HG03378 (cell line): ENCODE measurements around the gene CSNK1G1.
A peak's percentile ranks its signal among the peaks of the same experiment; 100 is the strongest.

Source experiments
- ATAC-seq: cut with Tn5 transposase; IDR thresholded peaks from one replicate; pipeline ENCODE4 v1.9.1; 2021; ENCODE audit warnings: mild to moderate bottlenecking, moderate library complexity; ENCODE audit not compliant: unreplicated experiment

The CSNK1G1 gene

DNA sequence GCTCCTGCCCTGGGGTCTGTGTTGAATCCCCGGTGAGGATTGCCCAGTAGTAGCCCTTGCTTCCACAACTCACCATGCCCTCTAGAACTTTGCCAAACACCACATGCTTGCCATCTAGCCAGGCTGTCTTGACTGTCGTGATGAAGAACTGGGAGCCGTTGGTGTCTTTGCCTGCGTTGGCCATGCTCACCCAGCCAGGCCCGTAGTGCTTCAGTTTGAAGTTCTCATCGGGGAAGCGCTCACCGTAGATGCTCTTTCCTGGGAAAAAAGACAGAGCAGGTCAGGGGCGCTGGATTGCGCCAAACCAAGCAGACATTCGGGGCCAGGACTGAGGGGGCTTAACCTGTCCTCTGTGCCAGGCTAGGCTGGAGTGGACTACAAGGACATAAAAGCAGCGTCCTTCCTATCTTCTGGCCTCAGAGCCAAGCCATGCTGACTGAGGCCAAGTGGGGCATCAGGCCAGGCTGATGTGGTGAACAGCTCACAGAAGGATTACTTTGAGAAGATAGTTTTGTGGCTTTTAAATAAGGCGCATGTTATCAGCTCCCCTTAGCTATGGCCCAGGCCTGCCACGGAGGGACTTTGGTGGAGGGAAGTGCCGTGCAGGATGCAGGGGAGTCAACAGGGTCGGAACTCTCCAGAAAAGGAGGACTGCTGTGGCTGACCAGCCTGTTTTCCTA is 199.2 kb downstream of the CSNK1G1 start:
- ATAC-seq, result no peak

- ATAC-seq, result no peak
These were observed 199.9 kb downstream of the CSNK1G1 start for GRCh38 chr15:64155802-64156651.

- ATAC-seq, result peak; percentile 50
These were observed 202.2 kb downstream of the CSNK1G1 start for GRCh38 chr15:64153480-64154367.

DNA sequence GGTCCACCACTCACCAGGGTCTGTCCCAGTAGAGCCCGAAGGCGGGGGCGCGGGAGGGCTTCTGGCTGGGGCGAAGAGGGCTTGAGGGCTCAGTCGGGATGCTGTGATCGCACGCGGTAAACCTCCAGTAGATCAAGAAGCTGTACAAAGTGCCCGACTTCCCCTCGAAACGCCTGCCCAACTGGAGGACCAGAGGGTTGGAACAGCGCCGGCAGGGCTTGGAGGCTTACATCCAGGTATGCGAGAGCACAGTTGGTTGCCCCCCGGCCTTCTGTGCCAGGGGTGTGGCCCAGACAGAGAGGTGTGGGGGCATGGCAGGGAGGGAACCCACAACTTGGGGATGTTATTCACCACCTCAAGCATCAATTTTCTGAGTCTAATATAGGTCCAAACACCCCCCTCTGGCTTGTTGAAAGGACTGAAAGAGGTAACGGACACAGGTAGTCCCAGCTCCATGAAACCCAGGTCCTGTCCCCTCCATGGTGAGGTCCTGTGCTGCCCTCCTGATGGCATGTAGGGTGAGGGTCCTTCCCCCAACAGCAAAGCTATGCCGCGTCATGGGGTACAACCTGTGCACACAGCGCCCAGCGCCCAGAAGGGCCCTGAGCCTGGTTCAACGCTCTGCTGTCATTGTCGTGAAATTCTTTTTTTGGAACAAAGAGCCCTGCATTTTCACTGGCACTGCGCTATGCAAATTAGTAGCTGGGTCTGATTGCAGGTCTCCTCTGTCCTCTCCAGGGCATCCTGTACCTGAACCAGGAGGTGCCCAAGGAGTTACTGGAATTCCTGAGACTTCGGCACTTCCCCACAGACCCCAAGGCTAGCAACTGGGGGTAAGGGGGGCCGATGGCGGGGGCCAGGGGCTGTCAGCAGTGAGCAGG is 203.2 kb downstream of the CSNK1G1 start:
- ATAC-seq, result peak; percentile 12

DNA sequence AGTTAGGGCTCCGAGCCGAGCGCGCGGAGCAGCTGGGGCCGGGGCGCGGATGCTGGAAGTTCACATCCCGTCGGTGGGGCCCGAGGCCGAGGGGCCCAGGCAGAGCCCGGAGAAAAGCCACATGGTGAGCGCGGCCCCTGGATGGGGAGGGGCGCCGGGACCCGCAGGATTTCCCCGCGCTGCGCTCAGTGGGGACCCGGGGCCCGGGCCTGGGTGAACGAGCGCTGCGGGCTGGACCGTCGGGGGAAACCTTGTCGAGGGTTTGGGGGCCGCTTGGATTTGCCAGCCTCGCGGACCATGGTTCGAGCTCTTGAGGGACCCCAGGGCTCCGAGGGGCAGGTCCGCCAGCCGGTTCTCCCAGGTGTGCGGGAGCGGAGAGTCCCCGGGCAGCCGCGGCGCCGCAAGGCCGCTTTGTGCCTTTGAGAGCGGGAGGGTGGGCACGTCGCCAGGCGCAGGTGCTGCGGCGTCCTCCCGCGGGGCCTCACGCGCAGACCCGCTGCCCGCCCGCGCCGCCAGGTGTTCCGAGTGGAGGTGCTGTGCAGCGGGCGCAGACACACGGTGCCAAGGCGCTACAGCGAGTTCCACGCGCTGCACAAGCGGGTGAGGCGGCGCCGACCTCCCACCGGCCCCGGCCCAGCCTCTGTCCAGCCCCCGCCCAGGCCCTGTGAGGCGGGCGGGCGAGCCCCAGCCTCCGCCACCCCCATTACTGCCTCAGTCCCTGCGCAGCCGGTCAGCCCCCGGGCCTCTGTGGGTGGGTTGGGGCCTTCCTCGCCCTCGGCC is 204.1 kb downstream of the CSNK1G1 start, which contains the start of gene SNX22:
SNX22 (plus strand) TSS at position 5 of the 780 bp plus-strand sequence; CDS start at position 50, 45 bp downstream.
- peak; percentile 8 for ATAC-seq

- ATAC-seq, result no peak
These were observed 205.9 kb downstream of the CSNK1G1 start for GRCh38 chr15:64149893-64150578.

DNA sequence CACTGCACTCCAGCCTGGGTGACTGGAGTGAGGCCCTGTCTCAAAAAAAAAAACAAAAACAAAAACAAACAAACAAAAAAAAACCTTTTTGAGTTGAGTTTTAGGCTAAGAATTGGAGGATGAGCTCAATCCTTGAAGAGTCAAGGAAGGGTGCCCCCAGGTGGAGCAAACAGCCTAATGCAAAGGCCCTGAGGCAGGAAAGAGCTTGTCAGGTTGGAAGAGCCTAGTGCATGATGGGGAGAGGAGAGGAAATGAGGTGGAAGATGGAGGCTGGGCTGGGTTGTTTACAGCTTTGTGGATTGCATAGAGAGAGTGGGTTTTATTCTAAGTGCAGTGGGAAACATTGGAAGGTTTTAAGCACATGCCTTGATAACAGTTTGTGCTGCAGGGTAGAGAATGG is 206.5 kb downstream of the CSNK1G1 start:
- no peak for ATAC-seq

DNA sequence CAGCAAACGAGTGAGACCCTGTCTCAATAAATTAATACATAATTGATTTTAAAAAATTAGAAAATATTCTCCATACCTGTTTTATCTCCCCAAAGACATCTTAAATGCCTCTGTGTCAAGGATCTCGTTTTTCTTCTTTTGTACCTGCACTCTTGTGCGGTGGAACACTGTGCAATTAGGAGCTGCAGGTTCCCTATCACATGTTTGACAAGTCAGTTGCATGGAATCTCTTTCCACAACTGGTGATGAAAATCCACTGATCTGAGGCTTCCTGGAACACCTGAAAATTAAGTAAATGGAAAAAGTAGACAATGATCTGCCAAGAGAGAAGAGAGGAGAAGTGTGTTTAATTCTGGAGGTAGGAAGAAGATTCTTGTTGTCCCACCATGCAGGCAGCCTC is 207.4 kb downstream of the CSNK1G1 start:
- ATAC-seq, result no peak

- ATAC-seq, result no peak
These were observed 207.8 kb downstream of the CSNK1G1 start for GRCh38 chr15:64148168-64148567.

- ATAC-seq, result no peak
These were observed 208.9 kb downstream of the CSNK1G1 start for GRCh38 chr15:64146885-64147681.

DNA sequence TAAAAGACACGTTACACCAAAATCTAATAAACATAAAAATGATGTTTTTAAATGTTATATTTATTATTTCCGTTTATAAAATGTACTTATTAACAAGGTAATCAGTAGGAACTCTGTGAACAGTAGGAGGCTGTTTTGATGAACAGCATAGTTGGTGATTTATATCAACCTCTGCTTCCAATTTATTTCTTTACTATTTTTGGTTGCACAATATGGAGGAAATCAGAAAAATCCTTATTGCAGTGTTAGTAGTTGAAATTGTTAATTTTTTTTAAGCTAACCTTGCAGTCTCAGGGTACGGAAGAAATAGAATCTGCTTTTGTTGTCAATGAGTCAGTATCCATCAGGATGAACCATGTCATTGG is 209.5 kb downstream of the CSNK1G1 start:
- no peak for ATAC-seq

DNA sequence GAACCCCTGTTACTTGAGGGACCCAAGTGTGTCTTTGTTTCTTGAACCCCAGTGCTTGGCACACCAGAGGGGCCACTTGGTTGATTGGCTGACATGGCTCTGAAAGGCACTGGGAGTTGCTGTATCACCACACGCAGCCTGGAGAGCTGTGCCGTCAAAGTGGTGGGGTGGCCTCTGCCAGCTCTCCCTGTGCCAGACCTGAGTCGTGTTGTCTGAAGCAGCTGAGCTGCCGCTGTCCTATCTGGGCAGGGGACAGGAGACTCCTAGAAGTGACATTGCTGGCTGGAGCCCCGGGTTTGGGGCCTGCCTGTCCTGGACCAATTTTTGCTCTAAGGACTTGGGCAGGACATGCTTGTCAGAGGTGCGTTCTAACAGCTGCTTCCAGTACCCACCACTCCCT is 209.9 kb downstream of the CSNK1G1 start:
- ATAC-seq, result no peak

GRCh38 chr15:64144565-64145281 is 211.2 kb downstream of the CSNK1G1 start:
- peak; percentile 74 for ATAC-seq

DNA sequence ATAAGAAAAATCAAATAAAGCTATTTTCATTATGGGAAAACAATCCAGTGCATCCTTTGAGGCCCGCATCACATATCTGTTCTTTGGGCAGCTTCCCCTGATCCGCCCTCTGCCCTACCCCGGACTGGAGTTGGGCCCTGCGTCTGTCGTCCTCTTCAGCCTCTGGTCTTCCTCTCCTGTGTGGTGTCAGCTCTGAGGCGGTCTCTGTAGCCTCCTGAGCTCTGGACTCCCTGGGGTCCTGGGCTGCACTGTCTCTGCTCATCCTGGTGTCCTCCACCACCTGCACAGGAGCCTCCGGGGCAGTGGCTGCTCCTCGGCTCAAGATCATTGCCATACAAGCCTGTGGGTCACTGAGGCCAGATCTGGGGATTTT is 211.8 kb downstream of the CSNK1G1 start:
- no peak for ATAC-seq

GRCh38 chr15:64143276-64143675 is 212.7 kb downstream of the CSNK1G1 start:
- ATAC-seq, result no peak

DNA sequence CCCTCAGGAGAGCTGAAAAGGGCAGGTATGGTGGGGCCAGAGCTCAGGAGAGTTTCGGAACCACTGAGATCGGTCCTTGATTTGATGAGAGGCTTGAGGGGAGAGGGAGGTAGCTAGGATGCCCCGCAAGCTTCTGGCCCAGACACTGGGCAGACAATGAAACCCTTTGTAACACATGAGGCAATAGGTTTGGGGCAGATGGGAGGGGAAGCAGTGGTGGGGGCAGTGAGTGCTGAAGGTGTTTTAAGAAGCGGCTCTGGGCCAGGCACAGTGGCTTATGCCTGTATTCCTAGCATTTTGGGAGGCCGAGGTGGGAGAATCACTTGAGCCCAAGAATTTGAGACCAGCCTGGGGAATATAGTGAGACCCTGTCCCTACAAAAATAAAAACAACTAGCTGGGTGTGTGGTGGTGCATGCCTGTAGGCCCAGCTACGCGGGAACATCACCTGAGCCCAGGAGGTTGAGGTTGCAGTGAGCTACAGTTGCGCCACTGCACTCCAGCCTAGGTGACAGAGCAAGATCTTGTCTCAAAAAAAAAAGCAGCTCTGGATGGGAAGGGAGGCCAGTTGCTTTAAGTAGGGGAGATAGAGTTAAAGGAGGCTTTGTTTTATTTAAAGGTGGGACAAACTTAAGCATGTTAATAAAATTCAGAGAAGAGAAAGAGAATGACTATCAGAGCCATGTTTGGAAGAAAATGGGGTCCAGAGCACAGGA is 214.0 kb downstream of the CSNK1G1 start:
- no peak for ATAC-seq
